ENCODE measurements around the gene FAM222A. TPM values are rescaled to one million over a fixed set of nuclear protein-coding genes. Genes with fewer than 3 reads are reported as not detected.

The FAM222A gene
- total RNA-seq, 1 donor from 2014 or later = 0.73 TPM

GRCh38 chr12:109726106-109726497, 12.5 kb downstream of the FAM222A start:
- intact Hi-C loops (cut with micrococcal nuclease) = no loop called here
- no peaks in the 10 kb centered on the region for H3K4me1 Mint-ChIP-seq
- no peak for TF ChIP-seq CTCF (IDR thresholded peaks at IDR 0.05)
- no peak overlapping the region for H3K4me3 Mint-ChIP-seq
- H3K27me3 Mint-ChIP-seq = no peaks in the 10 kb centered on the region
- POLR2A ChIA-PET = no interaction called here
- ATAC-seq (ENCODE audit: low read depth) = no peak
- no peak for DNase-seq
- no peaks in the 10 kb centered on the region for H3K9me3 Mint-ChIP-seq
- H3K27ac Mint-ChIP-seq = no peak overlapping the region
- CTCF ChIA-PET = no interaction called here
- H3K36me3 Mint-ChIP-seq (ENCODE audit: low read depth) = no peaks in the 10 kb centered on the region

DNA sequence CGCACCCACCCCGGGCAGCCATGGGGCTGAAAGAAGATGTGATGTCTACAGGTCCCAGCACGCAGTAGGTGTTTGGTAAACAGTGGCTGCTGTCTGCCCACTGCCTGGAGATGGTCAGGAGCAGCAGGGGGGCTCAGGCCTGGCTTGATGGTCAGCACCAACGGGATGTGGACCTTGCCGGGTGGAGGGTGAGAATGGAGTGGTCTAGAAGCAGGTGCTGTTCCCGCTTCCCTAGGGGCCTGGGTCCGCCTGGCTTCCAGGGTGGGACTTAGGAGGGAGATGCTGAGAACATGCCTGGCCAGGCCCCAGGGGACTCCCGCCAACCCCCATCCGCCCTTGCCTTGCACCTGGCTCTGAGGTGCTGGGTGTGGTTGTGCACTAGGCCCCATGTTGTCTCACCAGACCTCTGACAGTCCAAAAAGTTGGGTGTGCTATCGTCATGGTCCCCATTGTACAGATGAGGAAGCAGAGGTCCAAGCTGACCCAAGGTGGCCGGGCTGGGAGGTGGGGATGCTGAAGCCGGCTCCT, 12.9 kb downstream of the FAM222A start:
- no peaks in the 10 kb centered on the region for H3K4me1 Mint-ChIP-seq
- no peaks in the 10 kb centered on the region for H3K27me3 Mint-ChIP-seq
- ATAC-seq (ENCODE audit: low read depth) (no peak), DNase-seq (no peak)
- no peak overlapping the region for H3K4me3 Mint-ChIP-seq
- no peaks in the 10 kb centered on the region for H3K36me3 Mint-ChIP-seq (ENCODE audit: low read depth)
- H3K9me3 Mint-ChIP-seq = no peaks in the 10 kb centered on the region
- no peak overlapping the region for H3K27ac Mint-ChIP-seq
- ChIA-PET POLR2A (no interaction called here), CTCF (no interaction called here)
- intact Hi-C loops (cut with micrococcal nuclease) = no loop called here
- TF ChIP-seq CTCF (IDR thresholded peaks at IDR 0.05) = no peak

DNA sequence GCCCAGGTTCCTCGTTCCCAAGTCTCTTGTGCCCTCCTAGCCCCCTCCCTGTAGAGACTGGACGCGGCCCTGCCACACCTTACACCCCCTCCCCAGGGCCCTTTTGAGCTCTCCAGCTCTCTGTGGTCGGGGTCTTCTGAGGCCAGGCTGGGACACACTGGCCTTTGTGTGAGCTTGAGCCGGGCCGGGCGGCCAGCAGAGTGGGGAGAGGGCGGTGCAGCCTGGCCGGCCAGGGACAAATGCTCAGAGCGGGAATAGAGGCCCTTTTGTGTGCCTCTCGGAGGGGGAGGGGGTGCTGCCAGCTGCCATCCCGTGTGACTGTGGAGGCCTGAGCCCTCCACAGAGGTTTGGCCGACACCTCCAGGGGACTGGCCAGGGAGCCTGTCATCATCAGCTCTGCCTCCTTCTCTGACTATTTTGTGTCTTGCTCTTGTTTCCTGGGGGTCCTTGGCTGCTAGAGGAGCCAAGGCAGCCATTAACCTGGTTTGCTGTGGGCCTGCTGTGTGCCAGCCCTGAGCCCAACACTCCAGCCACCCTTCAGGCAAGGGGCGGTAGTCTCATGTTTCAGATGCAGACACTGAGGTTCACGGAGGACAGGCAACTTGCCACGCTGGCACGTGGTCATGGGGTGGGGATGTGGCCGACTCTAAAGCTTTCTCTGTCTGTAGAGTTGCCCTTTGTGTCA, 13.6 kb downstream of the FAM222A start:
- Mint-ChIP-seq H3K27ac (no peak overlapping the region), H3K36me3 (ENCODE audit: low read depth) (no peaks in the 10 kb centered on the region), H3K4me3 (no peak overlapping the region), H3K9me3 (no peaks in the 10 kb centered on the region), H3K4me1 (no peaks in the 10 kb centered on the region), H3K27me3 (no peaks in the 10 kb centered on the region)
- ChIA-PET CTCF (no interaction called here), POLR2A (no interaction called here)
- intact Hi-C loops (cut with micrococcal nuclease) = no loop called here
- TF ChIP-seq CTCF (IDR thresholded peaks at IDR 0.05) = no peak
- DNase-seq = no peak
- no peak for ATAC-seq (ENCODE audit: low read depth)

DNA sequence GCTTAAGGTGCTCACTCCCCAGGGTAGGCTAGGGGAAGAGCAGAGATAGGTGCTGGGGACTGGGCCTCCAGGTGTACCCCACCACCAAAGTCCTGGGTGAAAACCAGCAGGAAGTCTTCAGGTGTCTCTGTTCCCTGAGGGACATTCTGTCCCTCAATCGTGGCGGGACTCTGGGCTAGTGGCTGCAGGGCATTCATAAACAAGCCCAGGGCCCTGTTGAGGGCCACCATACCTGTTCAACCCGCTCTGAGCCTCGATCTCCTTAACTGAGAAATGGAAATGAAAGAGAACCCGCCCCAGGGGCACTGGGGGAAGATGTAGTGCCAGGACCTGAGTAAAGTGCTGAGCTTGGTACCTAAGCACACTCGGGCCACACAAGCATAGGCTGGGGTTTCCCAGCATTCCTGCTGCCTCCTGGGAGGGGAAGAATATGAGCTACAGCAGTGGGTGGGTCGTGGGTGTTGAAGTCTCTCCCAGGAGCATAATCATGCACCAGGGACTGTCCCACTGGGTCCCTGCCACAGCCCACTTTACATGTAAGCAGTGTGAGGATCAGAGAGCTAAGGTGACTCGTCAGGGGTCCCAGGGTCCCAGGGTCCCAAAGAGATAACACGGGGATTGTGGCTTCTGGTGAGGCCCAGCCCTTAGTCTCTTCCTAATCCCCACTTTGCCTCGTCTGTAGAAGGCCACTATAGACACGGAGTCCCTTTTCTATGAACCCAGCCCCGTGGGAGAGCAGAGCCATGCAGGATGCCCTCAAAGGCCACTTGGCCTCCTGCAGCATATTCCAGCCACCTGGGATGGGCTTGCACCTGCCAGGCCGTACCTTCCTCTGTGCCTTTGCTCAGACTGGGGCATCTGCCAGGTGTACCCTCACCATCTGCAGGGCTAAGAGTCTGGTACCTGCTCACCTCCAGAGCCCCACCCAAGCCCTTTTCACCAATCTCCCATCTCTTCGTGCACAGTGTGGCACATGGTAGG, 14.4 kb downstream of the FAM222A start:
- Mint-ChIP-seq H3K9me3 (no peaks in the 10 kb centered on the region), H3K36me3 (ENCODE audit: low read depth) (no peaks in the 10 kb centered on the region), H3K27ac (no peak overlapping the region), H3K4me3 (no peak overlapping the region), H3K4me1 (no peaks in the 10 kb centered on the region), H3K27me3 (peaks cover 6% of the 10 kb centered on the region)
- no peak for DNase-seq
- ATAC-seq (ENCODE audit: low read depth) = no peak
- TF ChIP-seq CTCF (IDR thresholded peaks at IDR 0.05) = no peak
- ChIA-PET CTCF (no interaction called here), POLR2A (no interaction called here)
- intact Hi-C loops (cut with micrococcal nuclease) = no loop called here

DNA sequence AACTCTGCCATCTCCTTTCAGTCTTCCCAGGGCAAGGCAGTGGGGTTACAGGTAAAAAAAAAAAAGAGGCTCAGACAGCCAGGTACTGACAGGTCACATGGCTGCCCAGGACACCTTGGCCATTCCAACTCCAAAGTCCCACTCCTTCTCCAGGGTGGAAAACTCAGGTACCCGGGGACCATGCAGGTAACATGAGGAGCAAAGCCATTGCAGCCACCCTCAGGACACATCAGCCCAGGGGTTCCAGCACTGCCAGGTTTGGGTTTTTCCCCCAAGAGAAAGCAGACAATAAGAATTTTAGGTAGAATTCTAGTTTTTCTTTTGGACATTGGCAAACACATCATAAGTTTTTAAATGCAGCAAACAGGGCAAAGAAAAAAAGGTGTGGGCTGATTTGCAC, 15.3 kb downstream of the FAM222A start:
- no peaks in the 10 kb centered on the region for H3K4me1 Mint-ChIP-seq
- no peak overlapping the region for H3K27ac Mint-ChIP-seq
- intact Hi-C loops (cut with micrococcal nuclease) = no loop called here
- H3K9me3 Mint-ChIP-seq = no peaks in the 10 kb centered on the region
- POLR2A ChIA-PET = no interaction called here
- CTCF ChIA-PET = no interaction called here
- no peak for ATAC-seq (ENCODE audit: low read depth)
- no peak for TF ChIP-seq CTCF (IDR thresholded peaks at IDR 0.05)
- no peaks in the 10 kb centered on the region for H3K36me3 Mint-ChIP-seq (ENCODE audit: low read depth)
- H3K4me3 Mint-ChIP-seq = no peak overlapping the region
- DNase-seq = no peak
- peaks cover 12% of the 10 kb centered on the region for H3K27me3 Mint-ChIP-seq

All from activated B cell treated with CpG ODN at 0.5 μM for 24 hours (primary cell).